ES-I3 (cell line): Measurements from ENCODE around the gene RALY.
"Not testable (repeated sequence)": the region's sequence is repeated elsewhere in the genome, so short reads cannot be mapped to it uniquely, and the experiment has no call there.

Source experiments
- H3K36me3 ChIP-seq: 2 replicates; pipeline ENCODE4 v1.6.1; 2013; ENCODE audit warnings: mild to moderate bottlenecking, low read length, control low read depth, moderate library complexity; ENCODE audit not compliant: insufficient read depth
- H3K4me1 ChIP-seq: 2 replicates; pipeline ENCODE4 v1.6.1; 2013; ENCODE audit warnings: mild to moderate bottlenecking, control low read depth, low read length; ENCODE audit not compliant: insufficient read depth
- H3K9ac ChIP-seq: 2 replicates; pipeline ENCODE4 v1.6.1; 2013; ENCODE audit warnings: low read depth, mild to moderate bottlenecking, low read length, moderate library complexity
- H3K9me3 ChIP-seq: 2 replicates; pipeline ENCODE4 v1.6.1; 2013; ENCODE audit warnings: mild to moderate bottlenecking, low read length, moderate library complexity; ENCODE audit not compliant: control insufficient read depth, insufficient read depth

The RALY gene

DNA sequence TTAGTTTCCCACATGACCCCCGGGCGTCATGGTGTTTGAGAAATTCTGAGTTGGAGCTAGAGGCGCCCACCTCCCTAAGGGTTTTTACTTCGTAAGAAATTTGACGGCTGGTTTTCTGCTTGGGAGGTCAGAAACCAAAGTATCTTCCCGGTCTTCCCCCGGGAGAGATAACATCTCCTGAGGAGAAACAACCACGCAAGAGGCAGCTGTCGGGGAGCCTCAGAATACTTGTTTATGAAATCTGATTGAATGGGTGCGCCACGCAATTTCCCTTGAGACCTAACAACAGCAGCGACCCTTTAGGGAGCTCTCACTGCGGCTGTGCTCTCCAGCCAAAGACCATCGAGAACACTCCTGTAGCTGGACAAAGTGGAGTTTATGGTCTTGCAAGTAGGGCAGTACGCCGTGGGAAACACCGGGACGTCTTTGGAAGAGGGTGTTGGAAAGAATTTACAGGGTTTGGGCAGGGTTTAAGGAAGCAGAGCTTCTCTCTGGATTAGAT lies 118.9 kb downstream of the RALY start:
- H3K4me1 ChIP-seq, result peaks cover 8% of the 10 kb centered on the region; the same call in 1 of the 2 replicates
- H3K9me3 ChIP-seq, result no peaks in the 10 kb centered on the region
- peaks cover 7% of the 10 kb centered on the region for H3K36me3 ChIP-seq
- peak overlapping the region; percentile 100 for H3K9ac ChIP-seq

DNA sequence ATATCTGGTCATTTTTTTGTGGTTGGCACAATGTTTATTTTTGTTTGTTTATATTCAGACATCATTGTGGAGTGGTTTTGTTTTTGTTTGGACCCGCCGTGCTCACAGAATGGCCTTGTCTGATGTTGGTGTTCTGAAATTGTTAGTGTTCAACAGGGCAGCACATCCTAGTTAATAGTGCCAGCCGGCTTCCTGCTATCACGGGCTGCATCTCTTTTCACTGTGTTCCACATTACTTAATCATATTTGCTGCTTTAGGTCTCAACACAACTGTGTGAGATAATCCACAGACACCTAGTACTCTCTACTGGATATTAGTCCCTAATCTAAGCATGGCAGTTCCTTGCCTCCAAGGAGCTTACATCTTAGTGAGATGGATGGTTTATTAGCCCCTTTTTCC lies 121.1 kb downstream of the RALY start:
- H3K9ac ChIP-seq, result no peak overlapping the region
- H3K36me3 ChIP-seq, result no peaks in the 10 kb centered on the region
- H3K4me1 ChIP-seq, result peaks cover 8% of the 10 kb centered on the region; the same call in 1 of the 2 replicates
- no peaks in the 10 kb centered on the region for H3K9me3 ChIP-seq

DNA sequence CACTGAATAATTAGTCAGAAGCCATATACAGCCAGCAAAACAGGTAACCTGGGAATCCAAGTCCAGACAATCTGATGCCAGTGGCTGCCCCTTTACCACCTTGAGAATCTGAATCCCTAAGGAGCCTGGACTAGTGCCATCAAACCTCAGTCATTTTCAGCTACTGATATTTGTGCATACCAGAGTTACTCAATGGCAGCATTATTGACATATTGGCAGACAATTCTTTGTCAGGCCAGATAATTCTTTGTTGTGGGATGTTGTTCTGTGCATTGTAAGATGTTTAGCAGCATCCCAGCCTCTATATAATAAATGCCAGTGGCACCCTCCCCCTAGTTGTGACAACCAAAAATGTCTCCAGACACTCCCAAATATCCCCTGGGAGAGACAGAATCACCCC lies 121.5 kb downstream of the RALY start:
- Histone ChIP-seq H3K4me1 (peaks cover 5% of the 10 kb centered on the region; the same call in 1 of the 2 replicates), H3K36me3 (no peaks in the 10 kb centered on the region), H3K9ac (no peak overlapping the region), H3K9me3 (no peaks in the 10 kb centered on the region)

DNA sequence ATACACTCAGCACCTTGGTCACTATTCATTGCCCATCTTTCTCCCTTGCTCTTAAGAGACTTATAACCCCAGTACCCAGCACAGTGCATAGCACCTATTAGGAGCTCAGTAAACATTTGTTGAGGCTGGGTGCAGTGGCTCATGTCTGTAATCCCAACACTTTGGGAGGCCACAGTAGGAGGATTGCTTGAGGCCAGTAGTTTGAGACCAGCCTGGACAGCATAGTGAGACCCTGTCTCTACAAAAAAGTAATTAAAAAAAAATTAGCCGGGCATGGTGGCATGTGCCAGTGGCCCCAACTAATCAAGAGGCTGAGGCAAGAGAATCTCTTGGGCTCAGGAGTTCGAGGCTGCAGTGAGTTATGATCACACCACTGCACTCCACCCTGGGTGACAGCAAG lies 126.5 kb downstream of the RALY start:
- Histone ChIP-seq H3K9ac (no peak overlapping the region), H3K9me3 (no peaks in the 10 kb centered on the region), H3K4me1 (no peaks in the 10 kb centered on the region), H3K36me3 (no peaks in the 10 kb centered on the region)

DNA sequence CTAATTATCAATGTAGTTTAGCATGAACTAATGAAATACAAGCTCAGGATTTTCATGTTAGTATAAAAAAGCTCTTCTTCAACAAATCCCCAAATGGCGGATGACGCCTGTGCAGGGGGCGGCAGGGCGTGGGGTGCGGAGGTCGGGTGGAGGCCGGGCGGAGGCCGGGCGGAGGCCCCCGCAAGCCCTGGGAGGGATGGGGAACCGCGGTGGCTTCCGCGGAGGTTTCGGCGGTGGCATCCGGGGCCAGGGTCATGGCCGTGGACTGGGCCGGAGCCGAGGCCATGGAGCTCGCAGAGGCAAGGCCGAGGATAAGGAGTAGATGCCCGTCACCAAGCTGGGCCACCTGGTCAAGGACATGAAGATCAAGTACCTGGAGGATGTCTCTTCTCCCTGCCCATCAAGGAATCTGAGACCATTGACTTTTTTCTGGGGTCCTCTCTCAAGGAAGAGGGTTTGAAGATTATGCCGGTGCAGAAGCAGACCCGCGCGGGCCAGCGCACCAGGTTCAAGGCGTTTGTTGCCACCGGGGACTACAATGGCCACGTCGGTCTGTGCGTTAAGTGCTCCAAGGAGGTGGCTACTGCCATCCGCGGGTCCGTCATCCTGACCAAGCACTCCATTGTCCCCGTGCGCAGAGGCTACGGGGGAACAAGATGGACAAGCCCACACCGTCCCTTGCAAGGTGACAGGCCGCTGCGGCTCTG lies 128.7 kb downstream of the RALY start:
- Histone ChIP-seq H3K4me1 (no peaks in the 10 kb centered on the region), H3K36me3 (no peaks in the 10 kb centered on the region), H3K9me3 (no peaks in the 10 kb centered on the region), H3K9ac (no peak overlapping the region)

DNA sequence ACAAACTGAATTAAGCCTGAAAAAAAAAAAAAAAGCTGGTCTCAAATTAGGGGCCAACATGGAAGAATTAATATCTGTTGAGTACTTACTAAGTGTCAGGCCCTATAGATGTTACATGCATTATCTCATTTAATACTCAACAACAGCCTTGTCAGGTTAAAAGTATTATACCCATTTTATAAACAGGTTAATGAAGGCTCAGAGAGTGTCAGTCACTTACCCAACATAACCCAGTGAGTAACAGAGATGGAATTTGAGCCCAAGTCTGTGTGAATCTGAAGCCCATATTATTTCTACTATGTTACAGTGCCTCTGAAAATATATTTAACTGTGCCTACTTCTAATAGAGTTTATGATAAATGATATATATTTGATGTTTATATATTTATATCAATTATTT lies 129.6 kb downstream of the RALY start:
- H3K9me3 ChIP-seq, result no peaks in the 10 kb centered on the region
- H3K36me3 ChIP-seq, result no peaks in the 10 kb centered on the region
- H3K4me1 ChIP-seq, result no peaks in the 10 kb centered on the region
- H3K9ac ChIP-seq, result no peak overlapping the region

DNA sequence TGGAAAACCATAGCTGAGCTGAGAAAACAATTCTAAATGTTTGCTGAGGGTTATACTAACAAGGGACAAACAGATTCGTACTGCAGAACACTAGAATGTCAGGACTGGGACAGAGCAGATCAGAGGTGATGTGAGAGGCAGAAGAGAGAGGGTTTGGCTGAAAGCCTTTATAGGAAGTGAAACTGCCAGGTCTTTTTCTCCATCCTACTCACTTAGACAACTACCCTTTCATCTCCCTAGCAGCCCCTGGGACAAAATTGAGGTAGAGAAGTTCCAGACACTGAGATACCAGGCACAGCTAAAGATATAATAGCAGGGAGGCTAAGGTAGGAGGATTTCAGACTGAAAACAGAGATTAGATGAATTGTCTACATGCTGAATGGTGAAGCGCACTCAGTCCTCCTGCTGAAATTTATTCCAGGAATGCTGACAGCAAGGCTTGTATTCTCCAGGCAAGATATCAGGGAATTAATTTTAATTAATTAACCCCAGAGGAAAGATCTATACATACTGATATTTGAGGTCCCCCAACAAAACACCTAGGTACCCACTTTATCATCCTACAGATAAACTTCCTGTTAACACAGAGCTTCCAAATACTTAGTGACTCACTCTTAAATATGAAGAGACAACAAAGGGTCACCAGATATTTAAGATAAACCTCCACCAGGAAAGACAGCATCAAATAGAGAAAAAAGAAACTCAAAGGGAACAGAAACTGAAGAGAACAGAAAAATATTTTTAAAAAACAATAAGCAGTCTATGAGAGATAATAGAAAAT lies 130.9 kb downstream of the RALY start:
- no peaks in the 10 kb centered on the region for H3K9me3 ChIP-seq
- H3K9ac ChIP-seq, result no peak overlapping the region
- no peaks in the 10 kb centered on the region for H3K4me1 ChIP-seq
- H3K36me3 ChIP-seq, result no peaks in the 10 kb centered on the region

DNA sequence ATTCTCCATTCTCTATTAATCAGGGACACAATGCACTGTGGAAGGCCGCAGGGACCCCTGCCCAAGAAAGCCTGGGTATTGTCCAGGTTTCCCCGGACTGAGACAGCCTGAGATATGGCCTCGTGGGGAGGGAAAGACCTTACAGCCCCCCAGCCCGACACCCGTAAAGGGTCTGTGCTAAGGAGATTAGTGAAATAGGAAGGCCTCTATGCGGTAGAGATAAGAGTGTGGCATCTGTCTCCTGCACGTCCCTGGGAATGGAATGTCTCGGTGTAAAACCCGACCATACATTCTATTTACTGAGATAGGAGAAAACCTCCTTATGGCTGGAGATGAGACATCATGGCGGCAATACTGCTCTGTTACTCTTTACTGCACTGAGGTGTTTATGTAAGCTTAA lies 134.1 kb downstream of the RALY start:
- Histone ChIP-seq H3K36me3 (no peaks in the 10 kb centered on the region), H3K9me3 (no peaks in the 10 kb centered on the region), H3K4me1 (no peaks in the 10 kb centered on the region), H3K9ac (no peak overlapping the region)

DNA sequence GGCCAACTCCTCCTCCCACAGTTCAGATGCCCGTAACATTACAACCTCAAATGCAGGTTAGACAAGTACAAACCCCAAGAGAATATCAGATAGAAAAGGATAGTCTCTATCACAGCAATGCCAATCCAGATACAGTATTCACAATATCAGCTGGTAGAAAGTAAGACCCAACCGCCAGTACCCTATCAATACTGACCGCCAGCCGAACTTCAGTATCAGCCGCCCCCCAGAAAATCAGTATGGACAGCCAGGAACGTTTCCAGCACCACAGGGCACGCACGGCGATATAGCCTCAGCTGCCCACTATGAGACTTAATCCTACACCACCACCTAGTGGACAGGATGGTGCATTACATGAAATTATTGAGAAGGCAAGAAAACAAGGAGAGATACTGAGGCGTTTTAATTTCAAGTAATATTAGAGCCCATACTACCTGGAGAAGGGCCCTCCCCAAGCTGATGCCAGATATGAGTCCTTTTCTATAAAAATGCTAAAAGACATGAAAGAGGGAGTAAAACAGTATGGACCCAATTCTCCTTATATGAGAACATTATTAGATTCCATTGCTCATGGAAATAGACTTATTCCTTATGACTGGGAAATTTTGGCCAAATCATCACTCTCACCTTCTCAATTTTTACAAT lies 135.9 kb downstream of the RALY start:
- Histone ChIP-seq H3K36me3 (no peaks in the 10 kb centered on the region), H3K9ac (no peak overlapping the region), H3K9me3 (no peaks in the 10 kb centered on the region), H3K4me1 (no peaks in the 10 kb centered on the region)

DNA sequence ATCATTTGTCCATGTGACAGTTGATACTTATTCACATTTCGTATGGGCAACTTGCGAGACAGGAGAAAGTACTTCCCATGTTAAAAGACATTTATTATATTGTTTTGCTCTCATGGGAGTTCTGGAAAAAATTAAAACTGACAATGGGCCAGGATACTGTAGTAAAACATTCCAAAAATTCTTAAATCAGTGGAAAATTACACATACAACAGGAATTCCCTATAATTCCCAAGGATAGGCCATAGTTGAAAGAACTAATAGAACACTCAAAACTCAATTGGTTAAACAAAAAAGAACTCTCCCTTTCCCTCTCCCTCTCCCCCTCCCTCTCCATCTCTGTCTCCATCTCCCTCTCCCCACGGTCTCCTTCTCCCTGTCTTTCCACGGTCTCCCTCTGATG lies 137.8 kb downstream of the RALY start:
- Histone ChIP-seq H3K9me3 (no peaks in the 10 kb centered on the region), H3K4me1 (no peaks in the 10 kb centered on the region), H3K9ac (no peak overlapping the region), H3K36me3 (no peaks in the 10 kb centered on the region)

DNA sequence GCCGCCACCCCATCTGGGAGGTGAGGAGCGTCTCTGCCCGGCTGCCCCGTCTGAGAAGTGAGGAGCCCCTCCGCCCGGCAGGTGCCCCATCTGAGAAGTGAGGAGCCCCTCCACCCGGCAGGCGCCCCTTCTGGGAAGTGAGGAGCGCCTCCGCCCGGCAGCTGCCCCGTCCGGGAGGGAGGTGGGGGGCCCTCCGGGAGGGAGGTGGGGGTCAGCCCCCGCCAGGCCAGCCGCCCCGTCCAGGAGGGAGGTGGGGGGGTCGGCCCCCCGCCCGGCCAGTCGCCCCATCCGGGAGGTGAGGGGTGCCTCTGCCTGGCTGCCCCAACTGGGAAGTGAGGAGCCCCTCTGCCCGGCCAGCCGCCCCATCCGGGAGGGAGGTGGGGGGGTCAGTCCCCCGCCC lies 138.8 kb downstream of the RALY start:
- H3K9me3 ChIP-seq, H3K36me3 ChIP-seq, H3K4me1 ChIP-seq: not testable (repeated sequence)

DNA sequence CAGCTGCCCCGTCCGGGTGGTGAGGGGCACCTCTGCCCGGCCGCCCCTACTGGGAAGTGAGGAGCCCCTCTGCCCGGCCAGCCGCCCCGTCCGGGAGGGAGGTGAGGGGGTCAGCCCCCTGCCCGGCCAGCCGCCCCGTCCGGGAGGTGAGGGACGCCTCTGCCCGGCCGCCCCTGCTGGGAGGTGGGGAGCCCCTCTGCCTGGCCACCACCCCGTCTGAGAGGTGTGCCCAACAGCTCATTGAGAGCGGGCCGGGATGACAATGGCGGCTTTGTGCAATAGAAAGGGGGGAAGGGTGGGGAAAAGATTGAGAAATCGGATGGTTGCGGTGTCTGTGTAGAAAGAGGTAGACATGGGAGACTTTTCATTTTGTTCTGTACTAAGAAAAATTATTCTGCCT lies 139.2 kb downstream of the RALY start:
- H3K4me1 ChIP-seq, H3K9me3 ChIP-seq, H3K9ac ChIP-seq, H3K36me3 ChIP-seq: not testable (repeated sequence)

More for the DNA sequence above, 138.8 kb downstream of the RALY start:
- not testable (repeated sequence) for H3K9ac ChIP-seq

DNA sequence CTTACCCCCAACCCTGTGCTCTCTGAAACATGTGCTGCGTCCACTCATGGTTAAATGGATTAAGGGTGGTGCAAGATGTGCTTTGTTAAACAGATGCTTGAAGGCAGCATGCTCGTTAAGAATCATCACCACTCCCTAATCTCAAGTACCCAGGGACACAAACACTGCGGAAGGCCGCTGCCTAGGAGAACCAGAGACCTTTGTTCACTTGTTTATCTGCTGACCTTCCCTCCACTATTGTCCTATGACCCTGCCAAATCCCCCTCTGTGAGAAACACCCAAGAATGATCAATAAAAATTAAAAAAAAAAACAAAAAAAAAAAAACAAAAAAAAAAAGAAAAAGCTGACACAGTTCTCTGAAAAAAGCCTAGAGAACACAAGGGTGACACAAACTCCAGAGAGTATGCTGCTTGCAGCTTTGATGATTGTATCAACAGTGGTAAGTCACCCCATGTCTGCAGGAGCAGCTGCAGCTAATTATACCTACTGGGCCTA lies 139.7 kb downstream of the RALY start:
- not testable (repeated sequence) for H3K9ac ChIP-seq, H3K4me1 ChIP-seq, H3K36me3 ChIP-seq, H3K9me3 ChIP-seq
